HG03045 (cell line): ENCODE results near the gene PXDC1.

Experiments
- ATAC-seq: cut with Tn5 transposase; IDR thresholded peaks from one replicate; pipeline ENCODE4 v1.9.1; 2021; ENCODE audit warnings: mild to moderate bottlenecking, moderate library complexity; ENCODE audit not compliant: unreplicated experiment

PXDC1 gene

DNA sequence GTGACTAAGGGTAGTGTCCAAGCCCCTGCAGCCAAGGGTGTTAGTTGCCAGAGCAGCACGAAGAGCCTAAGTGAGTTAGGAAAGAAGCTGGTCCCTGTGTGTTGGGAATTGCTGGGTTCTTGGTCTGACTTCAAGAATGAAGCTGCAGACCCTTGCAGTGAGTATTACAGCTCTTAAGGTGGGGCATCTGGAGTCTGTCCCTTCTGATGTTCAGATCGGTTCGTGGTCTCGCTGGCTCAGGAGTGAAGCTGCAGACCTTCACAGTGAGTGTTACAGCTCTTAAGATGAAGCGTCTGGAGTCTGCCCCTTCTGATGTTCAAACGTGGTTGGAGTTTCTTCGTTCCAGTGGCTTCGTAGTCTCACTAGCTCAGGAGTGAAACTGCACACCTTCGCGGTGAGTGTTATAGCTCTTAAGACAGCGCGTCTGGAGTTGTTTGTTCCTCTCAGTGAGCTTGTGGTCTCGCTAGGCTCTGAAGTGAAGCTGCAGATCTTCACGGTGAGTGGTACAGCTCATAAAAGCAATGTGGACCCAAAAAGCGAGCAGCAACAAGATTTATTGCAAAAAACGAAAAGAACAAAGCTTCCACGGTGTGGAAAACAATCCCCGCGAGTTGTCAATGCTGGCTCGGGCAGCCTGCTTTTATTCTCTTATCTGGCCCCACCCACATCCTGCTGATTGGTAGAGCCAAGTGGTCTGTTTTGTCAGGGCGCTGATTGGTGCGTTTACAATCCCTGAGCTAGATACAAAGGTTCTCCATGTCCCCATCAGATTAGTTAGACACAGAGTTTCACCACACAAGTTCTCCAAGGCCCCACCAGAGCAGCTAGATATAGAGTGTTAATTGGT, 31.8 kb downstream of the PXDC1 start:
- no peak for ATAC-seq

DNA sequence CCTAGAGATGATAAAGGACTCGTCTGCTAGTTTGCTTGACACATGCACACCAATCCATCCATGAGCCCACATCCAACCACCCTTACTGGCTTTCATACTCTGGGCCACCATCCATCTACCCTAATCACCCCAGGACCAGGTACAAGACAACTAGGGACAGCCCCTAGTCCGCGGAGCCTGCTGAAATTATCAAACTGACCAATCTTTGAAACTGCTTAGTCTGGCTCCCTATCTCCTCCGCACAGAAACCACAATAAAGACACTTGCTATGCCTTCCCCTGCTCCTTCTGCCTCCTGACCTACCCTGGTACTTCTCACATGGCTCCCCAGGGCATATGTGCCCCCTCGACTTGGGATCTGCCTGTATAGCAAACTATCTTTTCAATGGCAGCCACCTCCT, 33.1 kb downstream of the PXDC1 start:
- no peak for ATAC-seq

DNA sequence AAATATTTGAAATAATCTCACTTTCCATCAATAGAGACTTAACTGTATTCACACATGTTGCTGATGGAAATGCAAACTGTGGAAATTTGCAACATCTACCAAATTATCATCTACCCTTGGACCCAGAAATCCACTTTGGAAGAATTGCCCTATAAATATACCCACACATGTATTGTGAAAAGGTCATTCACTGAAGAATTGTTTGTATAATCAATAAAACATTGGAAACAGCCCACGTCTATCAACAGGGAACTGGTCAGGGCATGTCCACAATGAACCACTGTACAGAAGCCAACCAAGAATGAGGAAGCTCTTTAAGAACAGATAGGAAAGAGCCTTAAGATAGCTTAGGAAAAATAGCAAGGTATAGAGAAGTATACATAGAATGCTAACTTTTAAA, 36.2 kb downstream of the PXDC1 start:
- no peak for ATAC-seq

DNA sequence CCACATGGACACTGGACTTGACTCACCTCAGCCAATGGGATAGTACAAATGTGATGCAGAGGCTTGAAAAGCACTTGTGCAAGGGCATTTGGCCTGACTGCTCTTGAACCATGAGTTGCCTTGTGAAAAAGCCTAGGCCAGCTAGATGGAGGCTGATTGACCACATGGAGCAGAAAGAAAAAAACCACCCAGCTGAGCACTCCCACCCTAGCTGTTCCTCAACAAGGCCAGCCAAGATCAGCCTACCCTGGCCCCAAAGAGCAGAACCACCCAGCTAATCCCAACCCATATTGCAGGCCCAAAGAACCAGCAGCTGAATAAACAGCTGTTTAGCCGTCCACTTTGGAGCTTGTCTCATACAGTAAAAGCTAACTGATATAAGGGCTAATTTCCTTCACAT, 36.7 kb downstream of the PXDC1 start:
- no peak for ATAC-seq

DNA sequence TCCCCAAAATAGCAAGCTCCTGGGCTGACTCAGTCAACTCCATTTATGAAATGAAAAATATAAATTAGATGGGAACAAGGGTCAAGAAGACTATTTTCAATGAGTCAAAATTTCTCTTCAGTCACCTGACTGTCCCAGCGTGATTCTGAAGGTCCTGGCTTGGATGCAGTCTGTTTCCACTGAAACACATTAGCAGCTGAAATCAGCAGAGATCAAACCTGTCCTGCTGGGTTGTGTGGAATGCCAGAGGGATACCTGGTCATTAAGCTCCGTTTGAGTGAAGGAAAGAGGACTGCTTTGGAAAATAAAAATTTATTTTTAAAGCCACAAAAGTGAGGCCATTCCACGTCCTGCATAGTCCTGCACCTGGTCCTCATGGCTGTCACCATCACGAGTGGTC, 37.4 kb downstream of the PXDC1 start:
- ATAC-seq = no peak

DNA sequence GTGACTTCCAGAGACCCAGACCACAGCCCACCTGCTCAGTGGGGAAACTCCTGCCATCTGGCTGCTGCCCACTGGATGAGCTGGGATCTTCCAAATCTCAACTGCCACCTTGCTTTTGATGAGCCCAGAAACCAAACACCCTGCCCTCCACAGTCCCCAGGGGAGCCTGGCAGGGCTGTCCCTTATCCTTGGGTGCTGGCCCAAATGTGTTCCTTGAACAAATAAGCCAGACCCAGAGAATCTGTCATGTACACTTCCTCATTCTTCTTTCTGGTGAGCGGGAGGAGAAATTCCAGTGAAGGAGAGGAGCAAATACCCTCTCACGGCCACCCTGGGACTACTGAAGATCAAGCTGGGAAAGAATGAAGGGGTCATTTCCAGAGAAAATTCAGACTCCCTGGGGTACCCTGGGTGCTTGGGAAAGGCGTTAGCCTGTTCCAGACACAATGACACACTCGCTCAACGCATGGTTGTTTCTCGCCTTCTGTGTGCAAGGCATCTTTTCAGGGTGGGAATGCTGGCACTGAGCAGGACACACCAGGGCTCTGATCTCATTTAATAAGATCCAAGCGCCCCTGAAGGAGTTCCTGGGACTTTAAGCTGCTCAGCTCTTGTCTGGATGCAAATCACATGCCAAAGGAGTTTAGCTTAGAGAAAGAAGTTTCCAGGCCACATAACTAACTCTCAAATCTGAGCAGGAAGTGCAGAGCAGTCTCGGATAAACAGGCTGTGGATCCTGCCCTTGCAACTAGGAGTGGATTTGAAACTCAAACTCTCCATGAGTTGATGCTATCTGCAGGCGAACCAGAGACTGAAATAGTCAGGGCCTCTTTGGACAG, 38.5 kb downstream of the PXDC1 start:
- no peak for ATAC-seq

DNA sequence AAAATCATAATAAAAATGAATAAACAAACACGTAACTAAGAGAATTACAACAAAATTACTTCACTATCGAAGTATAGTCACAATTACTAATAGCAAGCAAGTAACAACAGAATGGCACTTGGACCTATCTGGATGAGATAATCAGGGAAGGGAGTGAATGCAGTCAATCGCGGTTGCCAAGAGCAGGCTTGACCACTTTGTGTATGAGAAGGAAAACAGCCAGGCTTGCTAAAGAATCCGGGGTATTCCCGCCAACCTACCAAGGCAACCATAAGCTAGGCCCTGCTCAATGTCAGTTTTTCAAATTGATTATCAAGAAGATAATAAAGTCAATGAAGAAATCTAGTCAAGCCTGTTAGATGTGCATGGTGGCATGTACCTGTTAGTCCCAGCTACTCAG, 39.7 kb downstream of the PXDC1 start:
- ATAC-seq = no peak

DNA sequence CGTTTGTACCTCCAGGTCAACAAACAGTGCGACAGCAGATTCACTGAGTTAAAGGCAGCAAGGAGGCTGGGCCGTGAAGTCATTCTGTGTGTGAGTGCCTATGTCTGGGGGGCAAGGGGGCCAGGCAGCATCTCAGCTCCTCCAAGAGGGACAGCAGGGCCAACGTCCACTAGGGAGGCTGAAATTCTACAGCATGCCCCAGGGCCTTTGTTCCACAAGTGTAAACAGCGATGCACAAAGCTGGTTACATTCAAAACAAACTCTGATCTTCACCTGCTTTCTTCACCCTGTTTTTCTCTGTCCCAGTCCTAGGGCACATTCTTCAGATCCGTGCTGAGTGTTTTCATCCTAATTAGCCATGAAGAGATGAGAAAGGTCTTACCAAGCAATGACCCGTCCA, 41.1 kb downstream of the PXDC1 start:
- no peak for ATAC-seq

DNA sequence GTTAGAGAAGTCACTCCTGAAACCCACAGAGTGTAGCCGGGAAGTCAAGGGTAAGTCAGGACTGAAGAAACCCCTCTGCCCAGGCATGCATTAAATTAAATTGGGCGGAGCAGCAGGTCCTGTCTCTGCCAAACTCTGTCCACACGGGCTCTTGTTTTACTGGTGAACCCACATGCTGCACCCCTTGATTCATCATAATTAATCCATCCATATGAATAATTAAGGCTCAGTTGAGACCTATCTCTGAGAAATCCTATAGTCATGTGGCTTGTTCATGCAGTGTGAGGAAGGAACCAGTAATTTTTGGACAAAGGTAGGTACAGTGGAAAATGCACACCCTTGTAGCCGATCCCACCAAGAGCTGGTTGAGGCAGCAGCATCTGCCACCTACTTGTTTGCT, 43.0 kb downstream of the PXDC1 start:
- ATAC-seq = no peak

DNA sequence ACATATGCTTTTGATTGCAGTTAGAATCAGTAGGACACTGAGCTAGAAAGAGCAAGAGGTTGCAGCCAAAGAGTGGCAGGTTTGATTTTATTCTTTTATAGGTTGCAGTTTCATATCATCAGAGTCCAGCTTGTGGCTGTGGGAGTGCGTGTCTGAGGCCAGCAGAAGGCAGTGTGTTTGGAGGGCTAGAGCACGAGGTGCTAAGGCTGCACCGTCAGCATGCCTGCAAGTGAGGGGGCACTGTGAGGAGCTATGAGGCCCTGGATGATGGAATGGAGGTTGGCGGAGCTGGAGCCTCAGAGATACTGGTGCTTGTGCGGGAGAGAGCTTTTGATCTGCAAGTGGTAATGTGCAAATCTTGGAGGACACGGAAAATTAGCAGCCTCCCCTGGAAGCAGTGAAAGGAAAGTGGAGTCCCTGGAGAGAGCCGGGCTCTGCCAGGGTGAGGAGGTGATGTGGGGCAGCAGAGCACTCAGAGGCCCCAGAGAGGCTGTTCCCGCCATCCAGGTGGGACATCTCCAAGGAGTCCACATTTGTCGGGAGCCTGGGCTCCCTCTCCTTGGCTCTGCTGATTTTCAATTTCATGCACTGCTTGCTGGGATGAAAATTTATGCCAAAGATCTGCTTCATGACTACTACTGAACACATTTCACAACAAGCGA, 43.6 kb downstream of the PXDC1 start:
- no peak for ATAC-seq

DNA sequence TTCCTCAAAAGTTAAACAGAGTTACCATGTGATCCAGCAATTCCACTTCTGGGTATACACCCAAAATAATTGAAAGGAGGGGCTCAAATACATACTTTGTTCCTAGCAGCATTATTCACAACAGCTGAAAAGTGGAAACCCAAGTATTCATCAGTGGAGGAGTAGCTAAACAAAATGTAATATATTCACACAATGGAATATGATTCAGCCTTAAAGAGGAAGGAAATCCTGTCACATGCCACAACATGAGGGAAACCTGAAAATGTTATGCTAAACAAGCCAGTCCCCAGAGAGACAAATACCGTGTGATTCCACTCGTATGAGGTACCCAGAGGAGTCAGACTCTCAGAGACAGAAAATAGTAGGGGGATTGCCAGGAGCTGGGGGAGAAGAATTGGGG, 44.5 kb downstream of the PXDC1 start:
- no peak for ATAC-seq

DNA sequence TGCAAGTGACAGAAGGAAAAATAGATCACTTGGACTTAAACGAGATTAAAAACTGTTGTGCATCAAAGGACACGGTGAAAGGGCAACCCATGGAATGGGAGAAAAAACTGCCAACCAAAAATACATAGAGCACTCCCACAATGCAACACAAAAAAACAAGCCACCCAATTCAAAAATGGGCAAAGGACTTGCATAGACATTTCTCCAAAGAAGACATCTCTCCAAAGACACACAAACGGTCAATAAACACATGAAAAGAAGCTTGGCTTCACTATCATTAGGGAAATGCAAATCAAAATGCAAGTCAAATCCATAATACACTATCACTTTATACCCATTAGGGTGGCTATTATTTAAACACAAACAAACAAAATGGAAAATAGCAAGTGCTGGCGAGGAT, 45.0 kb downstream of the PXDC1 start:
- no peak for ATAC-seq

DNA sequence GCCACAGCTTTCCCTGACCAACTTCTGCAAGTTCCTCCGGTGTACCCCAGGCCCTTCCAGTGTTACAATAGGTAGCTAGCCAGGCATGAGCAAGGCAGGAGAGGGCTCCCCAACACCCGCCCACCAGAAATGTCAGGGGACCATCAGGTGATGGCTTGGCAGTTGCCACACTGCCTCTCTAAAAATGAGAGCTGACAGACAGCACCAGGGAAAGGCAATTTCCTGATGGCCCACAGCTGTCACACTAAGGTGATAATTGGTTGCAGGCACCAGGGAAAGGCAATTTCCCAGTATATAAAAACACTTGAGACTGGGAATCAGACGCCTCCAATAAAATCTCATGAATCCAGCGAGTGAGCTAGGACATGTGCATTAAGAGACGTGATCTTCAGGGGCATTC, 49.9 kb downstream of the PXDC1 start:
- ATAC-seq = no peak

DNA sequence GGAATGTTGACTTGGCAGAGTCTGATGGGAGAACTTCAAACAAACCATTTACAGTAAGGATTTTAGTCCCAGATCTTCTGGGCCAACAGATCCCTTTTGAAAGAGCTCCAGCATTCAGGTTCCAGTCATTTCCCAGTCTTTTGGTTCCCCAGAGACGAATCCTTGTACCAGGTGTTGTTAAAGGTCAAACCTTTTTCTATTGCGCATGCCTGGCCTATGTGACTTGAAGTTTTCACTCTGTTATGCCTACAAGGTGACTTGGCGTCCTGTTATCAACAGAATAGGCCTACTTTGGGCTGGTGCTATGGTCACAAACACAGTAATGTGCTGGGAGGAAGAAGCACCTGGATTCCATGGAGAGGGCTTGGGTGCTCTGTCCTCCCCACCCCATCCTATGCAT, 52.3 kb downstream of the PXDC1 start:
- no peak for ATAC-seq

DNA sequence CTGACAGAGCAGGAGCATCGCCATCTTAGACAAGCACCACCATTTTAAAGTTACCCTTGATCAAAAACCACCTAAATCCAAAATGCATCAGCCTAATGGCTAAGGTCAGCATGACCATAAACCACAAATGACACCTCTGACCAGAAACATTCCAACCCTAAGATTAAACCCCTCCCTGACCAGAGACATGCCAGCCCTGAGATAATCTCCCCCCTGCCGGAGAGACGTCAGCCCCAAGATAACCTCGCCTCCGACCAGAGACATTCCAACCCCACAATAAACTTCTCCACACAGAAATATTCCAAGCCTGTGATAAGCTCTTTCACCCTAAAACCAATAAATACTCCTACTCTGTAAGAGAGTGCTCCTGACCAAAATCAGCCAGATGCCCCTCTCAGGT, 53.5 kb downstream of the PXDC1 start:
- ATAC-seq = no peak

DNA sequence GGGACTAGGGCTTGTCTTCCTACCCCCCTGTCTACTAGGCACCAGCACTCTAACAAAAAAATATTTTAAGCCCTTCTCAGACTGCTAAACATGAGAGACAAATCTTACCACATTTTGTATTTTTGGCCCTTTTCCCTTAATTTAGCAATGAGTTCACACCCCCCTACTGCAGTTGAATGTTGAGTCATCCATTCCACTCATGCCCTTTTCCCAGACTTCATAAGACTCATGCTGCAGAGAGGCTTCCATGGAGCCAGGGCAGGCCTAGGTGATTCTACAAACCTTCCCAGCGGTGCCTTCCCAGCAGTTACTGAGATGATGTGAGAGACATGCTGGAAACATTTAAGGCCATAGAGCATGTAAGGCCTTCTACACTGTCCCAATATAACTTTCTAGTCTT, 53.9 kb downstream of the PXDC1 start:
- ATAC-seq = no peak

DNA sequence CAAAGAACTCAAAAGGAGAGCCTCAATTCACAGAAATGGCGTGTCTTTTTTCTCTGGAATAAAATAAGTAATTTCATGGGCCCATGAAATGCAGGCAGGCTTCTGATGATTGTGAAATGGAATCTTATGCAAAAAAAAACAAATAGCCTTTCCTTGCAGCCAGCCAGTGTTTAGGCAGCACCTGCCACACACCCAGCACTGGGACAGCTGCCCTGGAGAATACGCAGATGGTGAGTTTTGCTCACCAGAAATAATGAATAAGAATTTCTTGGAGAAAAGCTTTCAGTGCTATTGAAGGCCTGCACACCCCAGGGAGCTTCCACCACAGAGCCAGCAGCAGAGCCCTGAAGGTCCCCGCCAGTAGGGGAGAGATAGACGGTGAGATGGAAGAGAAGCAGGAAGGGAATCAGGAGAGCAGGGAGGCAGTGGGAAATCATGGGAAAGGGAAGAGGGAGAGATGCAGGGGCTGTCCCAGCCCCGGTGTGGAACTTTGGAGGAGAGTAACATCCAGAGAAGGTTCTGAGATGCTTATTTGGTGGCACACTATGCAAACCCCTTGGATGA, 54.9 kb downstream of the PXDC1 start:
- ATAC-seq = no peak

DNA sequence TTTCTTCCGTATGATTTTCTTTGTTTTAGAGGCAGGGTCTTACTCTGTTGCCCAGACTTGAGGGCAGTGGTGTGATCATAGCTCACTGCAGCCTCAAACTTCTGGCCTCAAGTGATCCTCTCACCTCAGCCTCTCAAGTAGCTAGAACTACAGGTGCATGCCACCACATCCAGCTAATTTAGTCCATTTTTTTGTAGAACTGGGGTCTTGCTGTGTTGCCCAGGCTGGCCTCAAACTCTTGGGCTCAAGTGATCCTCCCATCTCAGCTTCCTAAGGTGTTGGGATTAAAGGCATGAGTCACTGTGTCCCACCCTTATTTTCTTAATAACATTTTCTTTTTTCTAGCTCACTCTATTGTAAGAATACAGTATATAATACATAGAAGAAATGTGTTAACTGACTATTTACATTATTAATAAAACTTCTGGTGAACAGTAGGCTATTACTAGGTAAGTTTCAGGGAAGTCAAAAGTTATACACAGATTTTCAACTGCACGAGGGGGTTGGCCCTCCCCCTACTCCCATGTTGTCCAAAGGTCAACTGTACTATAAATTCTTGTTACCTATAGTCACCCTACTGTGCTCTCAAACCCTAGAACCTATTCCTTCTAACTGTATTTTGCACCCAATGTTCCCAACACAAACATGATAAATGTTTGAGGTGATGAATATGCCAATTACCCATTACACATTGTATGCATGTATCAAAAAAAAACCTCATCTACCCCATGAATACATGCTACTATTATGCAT, 56.3 kb downstream of the PXDC1 start:
- ATAC-seq = no peak

DNA sequence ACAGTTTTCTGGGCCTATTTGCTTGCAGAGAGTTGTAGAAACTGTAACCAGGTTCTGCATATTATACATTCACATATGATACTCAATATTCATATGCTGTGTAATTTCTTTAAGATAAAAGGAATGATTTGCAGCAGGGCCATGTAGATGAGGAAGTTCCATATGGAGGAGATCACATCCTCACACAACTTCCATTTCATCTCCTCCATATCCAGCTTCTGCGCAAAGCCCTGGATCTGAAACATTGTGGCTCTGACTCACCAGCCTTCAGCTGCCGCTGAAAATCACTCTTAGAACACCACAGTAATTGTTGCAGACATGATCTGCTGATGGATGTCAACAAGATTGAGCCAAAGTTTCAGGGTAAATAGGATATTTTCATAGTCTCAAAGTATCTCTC, 57.7 kb downstream of the PXDC1 start:
- ATAC-seq = no peak

DNA sequence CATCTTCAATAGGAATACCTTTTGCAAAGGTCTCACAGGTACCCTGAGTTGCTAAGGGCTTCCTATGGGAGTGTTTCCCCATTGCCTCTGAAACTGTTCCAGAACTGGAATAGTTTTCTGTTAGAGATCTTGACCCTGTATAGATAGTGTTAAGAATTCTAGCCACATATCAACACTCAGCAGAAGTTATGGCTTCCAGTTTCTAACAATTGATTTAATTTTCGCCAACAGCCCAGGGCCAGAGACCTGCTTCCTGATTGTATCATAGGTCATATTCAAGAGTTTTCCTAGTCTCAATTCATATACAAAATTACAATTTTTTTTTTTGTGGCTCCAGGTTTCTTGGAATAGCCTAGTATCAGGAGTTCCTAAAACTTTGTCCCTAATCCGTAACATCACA, 61.0 kb downstream of the PXDC1 start:
- ATAC-seq = no peak

DNA sequence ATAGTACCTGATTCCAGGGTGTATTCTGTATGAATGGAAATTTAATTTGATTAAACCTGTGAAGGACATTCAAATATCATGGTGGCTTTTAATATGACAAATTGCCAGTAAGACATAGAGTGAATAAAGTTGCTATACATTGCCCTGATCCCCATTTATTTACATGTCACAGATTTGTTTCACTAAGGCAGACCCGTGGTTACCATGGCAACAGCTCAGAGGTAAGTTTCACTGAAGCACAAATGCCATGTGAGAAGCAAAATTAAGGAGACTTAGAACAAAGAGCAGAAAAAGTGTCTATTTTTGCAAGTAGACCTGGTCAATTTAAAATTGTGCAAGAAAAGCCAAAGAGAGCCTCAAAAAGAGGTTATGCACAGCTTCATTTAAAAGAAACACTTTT, 63.7 kb downstream of the PXDC1 start:
- no peak for ATAC-seq
